ENCODE measurements around the gene FAF1. TPM values are rescaled to one million over a fixed set of nuclear protein-coding genes. Genes with fewer than 3 reads are reported as not detected.

FAF1 gene
- total and polyA plus RNA-seq, 2 of the 8 experiments (the other 6 are each of a cell fraction or from before 2014, with no cell fraction given), result 10.8 to 65.9 TPM

- Histone ChIP-seq H3K9ac (replicated peaks in 1 of 4; ENCODE audit: extremely low read depth in 1 of 4, low read depth in 3 of 4, low read length in 3 of 4) (no peak overlapping the region), H3K9me3 (ENCODE audit: insufficient read depth in 2 of 2, low read depth in 1 of 2, low read length in 1 of 2) (no peaks in the 10 kb centered on the region), H3K79me2 (ENCODE audit: control insufficient read depth in 1 of 2, insufficient read depth in 2 of 2, low read length in 2 of 2) (no peaks in the 10 kb centered on the region), H2BK120ac (replicated peaks; ENCODE audit: low read depth, low read length) (no peak overlapping the region), H4K91ac (replicated peaks; ENCODE audit: insufficient read length, low read length) (no peak overlapping the region), H2BK5ac (ENCODE audit: low read depth, low read length) (no peak overlapping the region), H3K4me1 (replicated peaks in 1 of 4; ENCODE audit: control insufficient read depth in 3 of 4, insufficient read depth in 4 of 4, low read length in 3 of 4) (no peaks in the 10 kb centered on the region), H3K4me3 (ENCODE audit: extremely low read depth in 1 of 4, insufficient read depth in 2 of 4, low read depth in 3 of 4, low read length in 4 of 4) (no peak overlapping the region), H4K8ac (ENCODE audit: extremely low read depth, insufficient read depth, low read length) (no peak overlapping the region), H3K18ac (ENCODE audit: extremely low read depth, low read length) (no peak overlapping the region), H3K79me1 (ENCODE audit: low read depth, low read length) (no peaks in the 10 kb centered on the region), H3K27me3 (replicated peaks in 1 of 4; ENCODE audit: control insufficient read depth in 3 of 4, extremely low read depth in 1 of 4, insufficient read depth in 3 of 4, low read length in 3 of 4) (no peaks in the 10 kb centered on the region), H2AK5ac (ENCODE audit: low read depth, low read length) (no peak overlapping the region), H2BK20ac (ENCODE audit: low read length) (no peak overlapping the region), H3K23me2 (ENCODE audit: low read depth, low read length) (no peaks in the 10 kb centered on the region), H4K20me1 (replicated peaks in 1 of 2; ENCODE audit: control insufficient read depth in 1 of 2, insufficient read depth in 2 of 2, low read length in 2 of 2) (no peaks in the 10 kb centered on the region), H3K23ac (ENCODE audit: insufficient read length) (no peak overlapping the region), H3K14ac (ENCODE audit: insufficient read length) (no peak overlapping the region), H3K27ac (ENCODE audit: low read depth, low read length) (no peak overlapping the region), H4K5ac (ENCODE audit: insufficient read length, low read depth, low read length) (no peak overlapping the region), H3K4me2 (ENCODE audit: insufficient read depth in 1 of 2, low read depth in 2 of 2, low read length in 2 of 2) (no peak overlapping the region), H3K4ac (replicated peaks; ENCODE audit: insufficient read length, low read depth, low read length) (no peak overlapping the region), H2AFZ (ENCODE audit: low read length) (no peak overlapping the region), H2BK15ac (ENCODE audit: low read length) (no peak overlapping the region), H3K56ac (replicated peaks; ENCODE audit: insufficient read length, low read depth, low read length) (no peak overlapping the region), H2BK12ac (ENCODE audit: low read depth, low read length) (no peak overlapping the region), H3K36me3 (ENCODE audit: control insufficient read depth in 2 of 4, insufficient read depth in 4 of 4, low read length in 3 of 4) (no peaks in the 10 kb centered on the region)
- no peak for DNase-seq (ENCODE audit: low read depth in 1 of 2, low spot score in 2 of 2)
- TF ChIP-seq CHD1 (IDR thresholded peaks at IDR 0.05; ENCODE audit: low read depth, low read length) (no peak), BCL11A (IDR thresholded peaks at IDR 0.05; ENCODE audit: low read depth in 2 of 2, low read length in 2 of 2) (no peak), CEBPB (IDR thresholded peaks at IDR 0.05; ENCODE audit: low read depth, low read length) (no peak), USF2 (IDR thresholded peaks at IDR 0.05; ENCODE audit: low read length) (no peak), POLR2AphosphoS5 (IDR thresholded peaks at IDR 0.05; ENCODE audit: low read depth, low read length) (no peak), CTCF (IDR thresholded peaks at IDR 0.05; ENCODE audit: control extremely low read depth in 1 of 3, insufficient read depth in 1 of 3, low read depth in 1 of 3, low read length in 3 of 3) (no peak), NANOG (IDR thresholded peaks at IDR 0.05; ENCODE audit: insufficient read depth, low read depth, low read length, poor library complexity, severe bottlenecking) (no peak), CBX5 (IDR thresholded peaks at IDR 0.05; ENCODE audit: low read depth, low read length) (no peak), POU5F1 (IDR thresholded peaks at IDR 0.05; ENCODE audit: low read depth, low read length) (no peak), YY1 (IDR thresholded peaks at IDR 0.05; ENCODE audit: low read depth, low read length) (no peak)
- POLR2A ChIA-PET (ENCODE audit: partially characterized antibody), result no interaction called here
- WGBS, 2 experiments (ENCODE audit: extremely low coverage in 1 of 2, insufficient coverage in 1 of 2, insufficient read length in 1 of 2, insufficient replicate concordance in 2 of 2, low coverage in 1 of 2, low lambda C conversion rate in 2 of 2, missing lambda C conversion rate in 1 of 2), result 83% methylated on average over 1 of the region's 1 CpG; no CpG with 5 or more reads in 1 of the 2 experiments
- FAIRE-seq, result no peak
- CTCF ChIA-PET (ENCODE audit: partially characterized antibody), result interaction anchor here (0.6 to 1.3 kb wide), 4 partner anchors 10 to 220 kb away, joined by 3 read pairs; no protein-coding TSS in a partner anchor
These were observed 512.1 kb downstream of the FAF1 start for GRCh38 chr1:50447961-50448360.

Data from H1 (cell line).